Chondrocyte (in vitro differentiated cells): ENCODE results near the gene COMMD1. TPM values are rescaled to one million over a fixed set of nuclear protein-coding genes. Genes with fewer than 3 reads are reported as not detected.

Experiments
- DNase-seq: peaks from one replicate; pipeline ENCODE4 v3.0.0; 2021; ENCODE audit warnings: mixed read lengths, low spot score
- H3K27ac Mint-ChIP-seq: one replicate; pipeline ENCODE4 v1.8.0; 2021; ENCODE audit warnings: mild to moderate bottlenecking, moderate library complexity, mixed read lengths; ENCODE audit not compliant: unreplicated experiment
- H3K27me3 Mint-ChIP-seq: 2 replicates; pipeline ENCODE4 v1.8.0; 2021; ENCODE audit warnings: low read depth, mixed read lengths
- H3K36me3 Mint-ChIP-seq: 2 replicates; pipeline ENCODE4 v1.8.0; 2021; ENCODE audit warnings: low read depth, mixed read lengths
- H3K4me1 Mint-ChIP-seq: 2 replicates; pipeline ENCODE4 v1.8.0; 2021; ENCODE audit warnings: low read depth, mild to moderate bottlenecking, mixed read lengths
- H3K4me3 Mint-ChIP-seq: one replicate; pipeline ENCODE4 v1.8.0; 2021; ENCODE audit warnings: mild to moderate bottlenecking, moderate library complexity, mixed read lengths; ENCODE audit not compliant: unreplicated experiment
- H3K9me3 Mint-ChIP-seq: 2 replicates; pipeline ENCODE4 v1.8.0; 2021; ENCODE audit warnings: low read depth, mixed read lengths
- CTCF ChIP-seq: fragments of 200-600 bp; sonication (generic); IDR thresholded peaks from 2 replicates; pipeline ENCODE4 v1.5.0; 2021; ENCODE audit warnings: antibody characterized with exemption, mild to moderate bottlenecking, moderate library complexity
- total RNA-seq: library from RNA; stranded (reverse); gene quantifications from 3 replicates; pipeline ENCODE4 v1.2.1, GENCODE V29; 2021

Gene COMMD1
- total RNA-seq, 1 donor from 2014 or later = 37.0 TPM

- Mint-ChIP-seq H3K36me3 (no peaks in the 10 kb centered on the region), H3K4me3 (no peak overlapping the region), H3K9me3 (peaks cover 2% of the 10 kb centered on the region), H3K27ac (no peak overlapping the region), H3K4me1 (peaks cover 5% of the 10 kb centered on the region), H3K27me3 (no peaks in the 10 kb centered on the region)
- DNase-seq = no peak
- no peak for TF ChIP-seq CTCF
Observed at GRCh38 chr2:62175728-62176127, 270.3 kb downstream of the COMMD1 start.

DNA sequence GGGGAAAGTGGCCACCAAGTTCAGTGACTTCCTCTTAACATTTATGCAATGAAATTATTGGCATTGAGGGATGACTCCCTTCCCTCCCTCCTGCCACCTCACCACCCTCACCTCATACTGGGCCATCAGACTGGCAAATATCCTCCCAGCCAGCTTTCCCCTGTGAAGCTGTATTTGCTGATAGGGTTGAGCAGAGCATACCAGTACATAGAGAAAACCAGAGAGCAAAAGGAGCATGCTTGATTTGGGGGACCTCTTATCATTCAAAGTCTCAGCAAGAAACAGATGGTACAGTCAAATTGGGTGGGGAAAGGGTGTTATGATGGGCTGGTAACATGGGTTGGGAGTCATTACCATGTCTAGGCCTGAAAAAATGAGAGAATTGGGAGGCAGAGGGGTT, 271.3 kb downstream of the COMMD1 start:
- Mint-ChIP-seq H3K9me3 (peaks cover 2% of the 10 kb centered on the region), H3K27ac (no peak overlapping the region), H3K36me3 (no peaks in the 10 kb centered on the region), H3K4me1 (peaks cover 5% of the 10 kb centered on the region), H3K4me3 (no peak overlapping the region), H3K27me3 (no peaks in the 10 kb centered on the region)
- no peak for DNase-seq
- TF ChIP-seq CTCF = no peak

DNA sequence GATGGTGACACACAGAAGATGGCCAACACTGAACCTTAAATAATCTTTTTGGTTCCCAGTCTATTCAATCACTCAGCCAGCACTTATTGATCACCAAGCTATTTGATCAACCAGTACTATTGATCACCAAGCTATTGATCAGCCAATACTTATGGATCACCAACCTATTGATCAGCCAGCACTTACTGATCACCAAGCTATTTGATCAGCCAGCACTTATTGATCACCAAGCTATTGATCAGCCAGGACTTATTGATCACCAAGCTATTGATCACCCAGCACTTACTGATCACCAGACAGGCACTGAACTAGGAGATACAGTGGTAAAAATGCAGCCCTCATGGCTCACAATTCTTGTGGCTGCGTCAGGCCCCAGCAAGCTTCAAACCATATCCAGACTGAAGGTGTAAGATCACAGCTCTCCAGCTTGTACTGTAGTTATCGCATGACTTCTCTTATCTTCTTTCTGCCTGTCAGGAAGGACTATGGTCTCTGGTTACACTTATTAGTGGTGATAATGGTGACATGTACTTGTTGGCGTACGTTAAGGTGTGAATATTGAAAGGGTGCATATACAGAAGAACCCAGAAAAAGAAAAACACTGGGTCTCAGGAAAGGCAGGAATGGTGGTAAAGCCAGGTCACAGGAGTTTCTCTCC, 272.0 kb downstream of the COMMD1 start:
- DNase-seq = no peak
- Mint-ChIP-seq H3K4me1 (peaks cover 5% of the 10 kb centered on the region), H3K27me3 (no peaks in the 10 kb centered on the region), H3K4me3 (no peak overlapping the region), H3K27ac (no peak overlapping the region), H3K9me3 (peaks cover 2% of the 10 kb centered on the region), H3K36me3 (no peaks in the 10 kb centered on the region)
- no peak for TF ChIP-seq CTCF

DNA sequence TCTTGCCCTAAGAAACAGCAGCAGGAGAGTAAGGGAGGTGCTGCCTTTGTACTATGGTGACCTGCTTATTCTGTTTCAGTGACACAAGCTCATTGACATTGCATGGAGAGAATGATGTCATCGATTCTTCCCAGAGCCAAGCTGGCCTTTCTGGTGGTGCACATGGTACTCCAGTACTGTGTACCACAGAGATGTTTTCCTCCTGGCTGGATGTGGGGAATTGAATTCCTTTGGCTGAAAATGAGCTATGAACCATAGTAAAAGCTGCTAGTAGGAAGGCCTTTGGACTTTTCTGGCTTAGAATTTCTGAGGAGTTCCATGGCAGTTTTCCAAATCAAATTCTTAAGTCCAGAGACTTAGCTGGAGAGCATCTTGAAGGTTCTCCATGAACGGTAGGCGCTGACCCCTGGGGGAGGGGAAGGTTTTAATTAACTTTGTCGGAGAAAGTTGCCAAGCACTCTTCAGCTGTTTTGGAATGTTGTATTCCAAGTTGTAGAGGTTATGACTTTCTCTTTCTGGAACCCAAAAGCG, 273.3 kb downstream of the COMMD1 start:
- no peak for DNase-seq
- peaks cover 5% of the 10 kb centered on the region for H3K4me1 Mint-ChIP-seq
- H3K27ac Mint-ChIP-seq = no peak overlapping the region
- TF ChIP-seq CTCF = no peak
- peaks cover 2% of the 10 kb centered on the region for H3K9me3 Mint-ChIP-seq
- no peaks in the 10 kb centered on the region for H3K36me3 Mint-ChIP-seq
- H3K4me3 Mint-ChIP-seq = no peak overlapping the region
- H3K27me3 Mint-ChIP-seq = no peaks in the 10 kb centered on the region

DNA sequence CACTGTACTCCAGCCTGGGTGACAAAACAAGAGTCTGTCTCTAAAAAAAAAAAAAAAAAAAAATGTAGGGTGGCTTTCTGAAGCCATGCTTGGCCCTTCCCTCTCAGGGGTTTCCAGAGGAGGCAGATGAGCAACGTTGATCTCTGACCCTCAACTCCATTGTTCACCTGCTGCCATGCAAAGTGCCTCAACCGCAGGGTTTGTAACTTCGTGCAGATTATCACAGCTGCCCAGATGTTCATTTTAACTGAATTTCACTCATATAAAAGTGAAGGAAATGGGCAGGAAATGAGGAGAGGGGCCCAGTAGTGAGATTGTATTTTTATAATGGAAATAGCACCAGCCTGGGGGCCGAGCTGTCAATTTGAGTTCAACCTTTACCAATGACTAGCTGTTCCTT, 275.5 kb downstream of the COMMD1 start:
- no peak for DNase-seq
- Mint-ChIP-seq H3K36me3 (no peaks in the 10 kb centered on the region), H3K4me3 (no peak overlapping the region), H3K9me3 (peaks cover 2% of the 10 kb centered on the region), H3K4me1 (peaks cover 5% of the 10 kb centered on the region), H3K27me3 (no peaks in the 10 kb centered on the region), H3K27ac (no peak overlapping the region)
- TF ChIP-seq CTCF = no peak
